Measurements from ENCODE around the gene DNAJC3. TPM values are rescaled to one million over a fixed set of nuclear protein-coding genes. Genes with fewer than 3 reads are reported as not detected.
"Not testable (repeated sequence)": the region's sequence is repeated elsewhere in the genome, so short reads cannot be mapped to it uniquely, and the experiment has no call there.

The DNAJC3 gene
- total RNA-seq, 4 donors from 2014 or later = 42.9 to 46.3 (median 46.0) TPM

DNA sequence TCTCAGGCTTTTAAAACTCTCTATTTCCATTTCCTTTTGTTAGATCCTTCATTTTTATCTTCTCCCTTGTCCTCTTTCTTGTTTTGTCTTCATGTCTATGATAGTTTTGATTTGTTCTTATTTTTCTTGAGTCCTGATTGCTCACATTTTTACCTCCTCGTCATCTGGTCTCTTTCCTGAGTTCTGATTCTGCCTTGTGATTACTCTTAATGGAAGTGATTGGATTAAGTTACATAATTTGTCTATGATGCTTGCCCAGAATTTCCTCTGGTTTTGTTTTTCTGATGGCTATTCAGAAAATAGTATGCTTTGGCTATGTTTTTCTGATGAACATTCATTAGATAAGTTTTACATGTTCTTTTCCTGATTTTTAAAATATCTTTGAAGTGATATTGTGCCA, 102.6 kb downstream of the DNAJC3 start:
- no peak for TF ChIP-seq EP300 (IDR thresholded peaks at IDR 0.05)
- no peak for TF ChIP-seq POLR2A (IDR thresholded peaks at IDR 0.05)
- TF ChIP-seq CTCF (IDR thresholded peaks at IDR 0.05) = no peak
- H3K36me3 ChIP-seq = peaks cover 0 to 32% (median 0%) of the 10 kb centered on the region in 3 donors
- no peak overlapping the region for H3K4me3 ChIP-seq
- H3K27me3 ChIP-seq = no peaks in the 10 kb centered on the region
- 76 to 89% methylated on average over 1 of the region's 1 CpG for WGBS, 2 donors
- no peaks in the 10 kb centered on the region for H3K9me3 ChIP-seq
- DNase-seq (ENCODE audit: low spot score in 2 of 2) = no peak
- H3K4me1 ChIP-seq = peaks cover 0 to 5% (median 0%) of the 10 kb centered on the region in 4 donors
- H3K27ac ChIP-seq = no peak overlapping the region

- Histone ChIP-seq H3K27me3 (no peaks in the 10 kb centered on the region), H3K27ac (no peak overlapping the region), H3K36me3 (peaks cover 0 to 32% (median 0%) of the 10 kb centered on the region in 3 donors), H3K9me3 (no peaks in the 10 kb centered on the region), H3K4me1 (peaks cover 0 to 7% (median 0%) of the 10 kb centered on the region in 4 donors), H3K4me3 (no peak overlapping the region)
- WGBS, 2 donors = 90 to 95% methylated on average over 6 of the region's 6 CpGs
- no peak for DNase-seq (ENCODE audit: low spot score in 2 of 2)
- TF ChIP-seq EP300 (IDR thresholded peaks at IDR 0.05) (no peak), POLR2A (IDR thresholded peaks at IDR 0.05) (no peak), CTCF (IDR thresholded peaks at IDR 0.05) (no peak)
Measured at GRCh38 chr13:95781016-95781415, 104.1 kb downstream of the DNAJC3 start.

DNA sequence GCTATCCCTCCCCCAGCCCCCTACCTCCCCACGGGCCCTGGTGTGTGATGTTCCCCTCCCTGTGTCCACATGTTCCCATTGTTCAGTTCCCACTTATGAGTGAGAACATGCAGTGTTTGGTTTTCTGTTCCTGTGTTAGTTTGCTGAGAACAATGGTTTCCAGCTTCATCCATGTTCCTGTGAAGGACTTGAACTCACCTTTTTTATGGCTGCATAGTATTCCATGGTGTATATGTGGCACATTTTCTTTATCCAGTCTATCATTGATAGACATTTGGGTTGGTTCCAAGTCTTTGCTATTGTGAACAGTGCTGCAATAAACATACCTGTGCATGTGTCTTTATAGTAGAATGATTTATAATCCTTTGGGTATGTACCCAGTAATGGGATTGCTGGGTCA, 105.0 kb downstream of the DNAJC3 start:
- WGBS, 2 donors = 90 to 97% methylated on average over 1 of the region's 1 CpG
- not testable (repeated sequence) for DNase-seq (ENCODE audit: low spot score in 2 of 2); H3K9me3 ChIP-seq; H3K4me3 ChIP-seq; H3K27me3 ChIP-seq; H3K27ac ChIP-seq; H3K4me1 ChIP-seq
- H3K36me3 ChIP-seq = peaks cover 0 to 29% (median 0%) of the 10 kb centered on the region in 3 donors

GRCh38 chr13:95783747-95784146, 106.8 kb downstream of the DNAJC3 start:
- TF ChIP-seq EP300 (IDR thresholded peaks at IDR 0.05) (no peak), POLR2A (IDR thresholded peaks at IDR 0.05) (no peak), CTCF (IDR thresholded peaks at IDR 0.05) (no peak)
- Histone ChIP-seq H3K36me3 (peaks cover 0 to 47% (median 0%) of the 10 kb centered on the region in 3 donors), H3K4me1 (peaks cover 0 to 7% (median 0%) of the 10 kb centered on the region in 4 donors), H3K27me3 (no peaks in the 10 kb centered on the region), H3K9me3 (no peaks in the 10 kb centered on the region), H3K27ac (no peak overlapping the region), H3K4me3 (no peak overlapping the region)
- WGBS, 2 donors = 76 to 80% methylated on average over 5 of the region's 5 CpGs
- DNase-seq (ENCODE audit: low spot score in 2 of 2) = no peak

DNA sequence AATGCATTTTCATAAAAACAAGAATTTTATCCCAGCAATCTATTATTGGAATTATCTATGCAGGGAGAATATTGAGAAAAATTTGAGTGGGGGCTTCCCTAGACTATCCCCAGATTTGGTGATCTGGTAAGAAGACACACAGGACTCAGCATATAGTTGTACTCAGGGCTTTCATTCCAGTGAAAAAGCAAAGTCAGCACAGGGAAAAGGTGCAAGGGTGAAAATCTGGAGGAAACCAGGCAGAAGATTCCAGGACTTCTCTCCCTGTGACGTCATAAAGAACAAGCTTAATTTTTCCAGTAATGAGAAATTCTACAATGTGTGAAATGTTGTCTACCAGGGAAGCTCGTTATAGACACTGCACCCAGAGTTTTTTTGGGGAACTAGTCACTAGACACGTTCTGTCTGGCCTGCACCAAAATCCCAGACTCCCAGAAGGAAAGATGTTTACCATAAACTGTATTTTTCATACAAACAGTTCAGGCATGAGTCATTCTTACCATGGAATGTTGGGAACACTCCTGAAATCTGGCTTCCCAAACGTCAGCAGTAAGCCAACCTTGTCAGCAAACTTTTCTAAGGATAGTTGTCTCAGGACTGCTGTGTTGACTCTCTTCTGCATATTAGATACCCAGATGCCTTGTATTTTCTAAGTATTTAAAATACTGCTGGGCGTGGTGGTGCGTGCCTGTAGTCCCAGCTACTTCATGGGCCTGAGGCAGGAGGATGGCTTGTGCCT, 107.4 kb downstream of the DNAJC3 start:
- Histone ChIP-seq H3K27ac (no peak overlapping the region), H3K4me3 (no peak overlapping the region), H3K27me3 (no peaks in the 10 kb centered on the region), H3K4me1 (peaks cover 0 to 7% (median 0%) of the 10 kb centered on the region in 4 donors), H3K36me3 (peaks cover 0 to 53% (median 0%) of the 10 kb centered on the region in 3 donors), H3K9me3 (peaks cover 0 to 5% (median 0%) of the 10 kb centered on the region in 4 donors)
- 64 to 66% methylated on average over 6 of the region's 6 CpGs for WGBS, 2 donors
- DNase-seq (ENCODE audit: low spot score in 2 of 2) = no peak
- TF ChIP-seq CTCF (IDR thresholded peaks at IDR 0.05) (no peak), EP300 (IDR thresholded peaks at IDR 0.05) (no peak), POLR2A (IDR thresholded peaks at IDR 0.05) (no peak)
